Trophoblast cell (in vitro differentiated cells and primary cell): ENCODE measurements around the gene PNMA6F.
"Not testable (repeated sequence)": the region's sequence is repeated elsewhere in the genome, so short reads cannot be mapped to it uniquely, and the experiment has no call there.

ENCODE experiments used
- DNase-seq, 2 donors: peaks; one replicate each; pipeline ENCODE4 v3.0.0-alpha.2; 2016
- H2AFZ ChIP-seq: 2 replicates; pipeline ENCODE4 v1.6.1; 2013; ENCODE audit warnings: low read length, moderate library complexity, mild to moderate bottlenecking; ENCODE audit not compliant: insufficient read depth, poor library complexity
- H2AK5ac ChIP-seq: 2 replicates; pipeline ENCODE4 v1.6.1; 2013; ENCODE audit warnings: mild to moderate bottlenecking, low read length
- H2BK120ac ChIP-seq: 2 replicates; pipeline ENCODE4 v1.6.1; 2013; ENCODE audit warnings: low read length, mild to moderate bottlenecking, moderate library complexity; ENCODE audit not compliant: insufficient read depth, poor library complexity
- H2BK12ac ChIP-seq: 2 replicates; pipeline ENCODE4 v1.6.1; 2013; ENCODE audit warnings: mild to moderate bottlenecking, low read length, moderate library complexity
- H2BK5ac ChIP-seq: 2 replicates; pipeline ENCODE4 v1.6.1; 2013; ENCODE audit warnings: low read length, low read depth, moderate library complexity, mild to moderate bottlenecking; ENCODE audit not compliant: poor library complexity
- H3K14ac ChIP-seq: 2 replicates; pipeline ENCODE4 v1.6.1; 2013; ENCODE audit warnings: mild to moderate bottlenecking, low read length
- H3K18ac ChIP-seq: 2 replicates; pipeline ENCODE4 v1.6.1; 2013; ENCODE audit warnings: mild to moderate bottlenecking, low read length
- H3K23ac ChIP-seq: 2 replicates; pipeline ENCODE4 v1.6.1; 2013; ENCODE audit warnings: low read length
- H3K27ac ChIP-seq: 2 replicates; pipeline ENCODE4 v1.5.1; 2013; ENCODE audit warnings: low read depth, mild to moderate bottlenecking, inconsistent platforms, low read length, moderate library complexity
- H3K27me3 ChIP-seq: 2 replicates; pipeline ENCODE4 v1.6.1; 2013; ENCODE audit warnings: inconsistent platforms, mild to moderate bottlenecking, low read length, moderate library complexity; ENCODE audit not compliant: insufficient read depth
- H3K36me3 ChIP-seq, 2 experiments: 1 replicate in 1 of 2; 2 replicates in 1 of 2; pipeline ENCODE4 v1.6.1; 2013; ENCODE audit warnings: low read length in 2 of 2, mild to moderate bottlenecking in 2 of 2, moderate library complexity in 1 of 2; ENCODE audit not compliant: insufficient read depth in 2 of 2, control insufficient read depth in 1 of 2
- H3K4ac ChIP-seq: 2 replicates; pipeline ENCODE4 v1.6.1; 2013; ENCODE audit warnings: low read depth, mild to moderate bottlenecking, low read length, moderate library complexity
- H3K4me1 ChIP-seq, 2 experiments: 1 replicate in 1 of 2; 2 replicates in 1 of 2; pipeline ENCODE4 v1.6.1; 2013; ENCODE audit warnings: low read length in 2 of 2, mild to moderate bottlenecking in 2 of 2, moderate library complexity in 1 of 2; ENCODE audit not compliant: insufficient read depth in 2 of 2, control insufficient read depth in 1 of 2
- H3K4me2 ChIP-seq: 2 replicates; pipeline ENCODE4 v1.6.1; 2013; ENCODE audit warnings: inconsistent platforms, mild to moderate bottlenecking, low read length, moderate library complexity
- H3K4me3 ChIP-seq: 2 replicates; pipeline ENCODE4 v1.5.1; 2013; ENCODE audit warnings: mild to moderate bottlenecking, low read depth, low read length, inconsistent platforms
- H3K79me1 ChIP-seq: one replicate; pipeline ENCODE4 v1.6.1; 2013; ENCODE audit warnings: low read length
- H3K79me2 ChIP-seq: 2 replicates; pipeline ENCODE4 v1.6.1; 2013; ENCODE audit warnings: low read length, mild to moderate bottlenecking; ENCODE audit not compliant: control insufficient read depth, insufficient read depth, poor library complexity
- H3K9ac ChIP-seq: 2 replicates; pipeline ENCODE4 v1.6.1; 2013; ENCODE audit warnings: mild to moderate bottlenecking, low read length
- H3K9me3 ChIP-seq: 2 replicates; pipeline ENCODE4 v1.6.1; 2013; ENCODE audit warnings: low read depth, mild to moderate bottlenecking, control low read depth, inconsistent platforms, low read length; ENCODE audit not compliant: insufficient read depth
- H4K12ac ChIP-seq: 2 replicates; pipeline ENCODE4 v1.6.1; 2013; ENCODE audit warnings: low read depth, mild to moderate bottlenecking, low read length, moderate library complexity
- H4K8ac ChIP-seq: 2 replicates; pipeline ENCODE4 v1.6.1; 2013; ENCODE audit warnings: low read depth, mild to moderate bottlenecking, low read length, moderate library complexity
- H4K91ac ChIP-seq: one replicate; pipeline ENCODE4 v1.6.1; 2013; ENCODE audit warnings: low read depth, mild to moderate bottlenecking, low read length, moderate library complexity
- WGBS: extraction: QIAGEN DNeasy Blood & Tissue Kit; methylation state at CpG from one replicate; pipeline ENCODE4 v1.1.7; 2013; ENCODE audit warnings: missing lambda C conversion rate; ENCODE audit not compliant: insufficient read length, insufficient coverage; ENCODE audit errors: extremely low coverage; 5-methylcytosine and 5-hydroxymethylcytosine counted together

PNMA6F gene

GRCh38 chrX:153279304-153279703 lies 42.3 kb downstream of the PNMA6F start:
- no CpG with 5 or more reads among the region's 8 CpGs for WGBS
- H2AFZ ChIP-seq, H3K4me3 ChIP-seq, DNase-seq, H2AK5ac ChIP-seq, H2BK120ac ChIP-seq, H3K23ac ChIP-seq, H4K8ac ChIP-seq, H3K4me1 ChIP-seq, H3K4me2 ChIP-seq, H2BK5ac ChIP-seq, H3K27ac ChIP-seq, H3K79me2 ChIP-seq, H3K4ac ChIP-seq, H3K79me1 ChIP-seq, H3K9me3 ChIP-seq, H4K91ac ChIP-seq, H3K36me3 ChIP-seq, H3K9ac ChIP-seq, H3K27me3 ChIP-seq, H4K12ac ChIP-seq, H2BK12ac ChIP-seq, H3K18ac ChIP-seq, H3K14ac ChIP-seq: not testable (repeated sequence)

- not testable (repeated sequence) for H3K14ac ChIP-seq, H3K79me2 ChIP-seq, H3K79me1 ChIP-seq, DNase-seq, H4K91ac ChIP-seq, H2BK12ac ChIP-seq, H4K12ac ChIP-seq, H2AK5ac ChIP-seq, H3K4me2 ChIP-seq, H3K36me3 ChIP-seq, H3K4me3 ChIP-seq, H3K18ac ChIP-seq, H3K27ac ChIP-seq, H2AFZ ChIP-seq, H3K9ac ChIP-seq, H3K9me3 ChIP-seq, H3K23ac ChIP-seq, H3K27me3 ChIP-seq, H3K4ac ChIP-seq, H2BK5ac ChIP-seq, H4K8ac ChIP-seq, H3K4me1 ChIP-seq, H2BK120ac ChIP-seq
- no CpG with 5 or more reads among the region's 14 CpGs for WGBS
Observed at GRCh38 chrX:153276049-153276448, 45.5 kb downstream of the PNMA6F start.

DNA sequence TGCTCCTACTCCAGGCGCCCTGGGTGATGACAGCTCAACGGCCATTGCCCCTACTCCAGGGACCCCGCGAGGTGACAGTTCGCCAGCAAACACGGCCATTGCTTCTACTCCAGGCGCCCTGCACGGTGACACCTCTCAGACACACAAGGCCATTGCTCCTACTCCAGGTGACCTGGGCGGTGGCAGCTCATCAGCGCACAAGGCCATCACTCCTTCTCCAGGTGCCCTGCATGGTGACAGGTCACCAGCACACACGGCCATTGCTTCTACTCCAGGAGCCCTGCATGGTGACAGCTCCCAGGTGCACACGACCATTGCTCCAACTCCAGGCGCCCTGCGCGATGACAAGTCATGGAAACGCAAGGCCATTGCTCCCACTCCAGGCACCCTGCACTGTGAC lies 46.1 kb downstream of the PNMA6F start:
- H2BK5ac ChIP-seq, H3K4me1 ChIP-seq, DNase-seq, H3K4ac ChIP-seq, H3K36me3 ChIP-seq, H2AK5ac ChIP-seq, H4K12ac ChIP-seq, H2BK12ac ChIP-seq, H3K4me2 ChIP-seq, H3K27ac ChIP-seq, H2BK120ac ChIP-seq, H4K8ac ChIP-seq, H3K9me3 ChIP-seq, H3K14ac ChIP-seq, H2AFZ ChIP-seq, H3K27me3 ChIP-seq, H3K4me3 ChIP-seq, H3K79me1 ChIP-seq, H3K9ac ChIP-seq, H3K18ac ChIP-seq, H3K79me2 ChIP-seq, H3K23ac ChIP-seq, H4K91ac ChIP-seq: not testable (repeated sequence)
- WGBS, result no CpG with 5 or more reads among the region's 16 CpGs

- H3K27me3 ChIP-seq, H3K18ac ChIP-seq, DNase-seq, H4K12ac ChIP-seq, H4K91ac ChIP-seq, H3K9ac ChIP-seq, H2BK5ac ChIP-seq, H3K4me1 ChIP-seq, H3K4ac ChIP-seq, H3K79me1 ChIP-seq, H3K79me2 ChIP-seq, H3K36me3 ChIP-seq, H2AFZ ChIP-seq, H3K27ac ChIP-seq, H3K9me3 ChIP-seq, H3K4me2 ChIP-seq, H4K8ac ChIP-seq, H3K14ac ChIP-seq, H3K23ac ChIP-seq, H2AK5ac ChIP-seq, H3K4me3 ChIP-seq, H2BK12ac ChIP-seq, H2BK120ac ChIP-seq: not testable (repeated sequence)
- no CpG with 5 or more reads among the region's 21 CpGs for WGBS
Observed at GRCh38 chrX:153272584-153272983, 49.0 kb downstream of the PNMA6F start.
